ENCODE data around the gene CD33. TPM values are rescaled to one million over a fixed set of nuclear protein-coding genes. Genes with fewer than 3 reads are reported as not detected.

CD33 gene
- total RNA-seq, 1 donor from 2014 or later, result not detected

- Mint-ChIP-seq H3K36me3 (ENCODE audit: insufficient read depth) (no peaks in the 10 kb centered on the region), H3K27ac (no peak overlapping the region), H3K4me3 (ENCODE audit: low read depth) (no peak overlapping the region), H3K4me1 (ENCODE audit: low read depth) (peaks cover 7% of the 10 kb centered on the region), H3K9me3 (ENCODE audit: low read depth) (peaks cover 4% of the 10 kb centered on the region), H3K27me3 (no peaks in the 10 kb centered on the region)
- TF ChIP-seq CTCF (IDR thresholded peaks at IDR 0.05; ENCODE audit: unreplicated experiment), result no peak
- no peak for DNase-seq (ENCODE audit: low spot score, unreplicated experiment)
Observed at GRCh38 chr19:51251468-51251820, 26.6 kb downstream of the CD33 start.

DNA sequence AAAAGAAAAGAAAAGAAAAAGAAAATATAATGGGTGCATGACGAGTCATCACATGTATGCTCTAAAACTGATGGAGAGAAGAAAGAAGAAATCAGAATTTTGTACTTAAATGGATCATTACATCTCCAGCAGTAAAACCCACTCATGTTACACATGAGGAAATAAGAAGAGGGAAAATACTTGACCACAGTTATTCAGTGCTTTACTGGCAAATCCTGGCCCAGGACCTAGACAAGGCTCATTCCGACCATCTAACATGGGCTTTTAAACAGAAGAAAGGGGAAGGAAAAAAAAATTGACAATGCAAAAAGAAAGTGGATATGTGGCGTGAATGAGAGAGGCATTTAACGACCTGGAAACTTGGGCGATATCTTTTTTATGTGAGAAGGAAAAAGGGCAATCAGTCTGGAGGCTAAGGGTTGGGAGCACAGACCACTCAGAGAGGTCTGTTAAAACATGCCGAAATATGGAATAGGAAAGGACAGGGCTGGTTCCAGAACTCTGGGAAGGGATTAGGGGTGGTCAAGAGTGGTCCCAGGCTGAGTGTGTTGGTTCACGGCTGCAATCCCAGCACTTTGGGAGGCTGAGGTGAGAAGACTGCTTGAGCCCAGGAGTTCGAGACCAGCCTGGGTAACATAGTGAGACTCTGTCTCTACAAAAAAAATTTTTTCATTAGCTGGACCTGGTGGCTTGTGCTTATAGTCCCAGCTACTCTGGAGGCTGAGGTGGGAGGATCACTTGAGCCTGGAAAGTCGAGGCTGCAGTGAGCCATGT lies 27.6 kb downstream of the CD33 start:
- Mint-ChIP-seq H3K4me3 (ENCODE audit: low read depth) (no peak overlapping the region), H3K9me3 (ENCODE audit: low read depth) (peaks cover 4% of the 10 kb centered on the region), H3K27ac (no peak overlapping the region), H3K27me3 (no peaks in the 10 kb centered on the region), H3K4me1 (ENCODE audit: low read depth) (no peaks in the 10 kb centered on the region), H3K36me3 (ENCODE audit: insufficient read depth) (no peaks in the 10 kb centered on the region)
- no peak for DNase-seq (ENCODE audit: low spot score, unreplicated experiment)
- no peak for TF ChIP-seq CTCF (IDR thresholded peaks at IDR 0.05; ENCODE audit: unreplicated experiment)

GRCh38 chr19:51253088-51253806 lies 28.4 kb downstream of the CD33 start:
- DNase-seq (ENCODE audit: low spot score, unreplicated experiment), result no peak
- no peak overlapping the region for H3K27ac Mint-ChIP-seq
- no peaks in the 10 kb centered on the region for H3K27me3 Mint-ChIP-seq
- no peak for TF ChIP-seq CTCF (IDR thresholded peaks at IDR 0.05; ENCODE audit: unreplicated experiment)
- H3K9me3 Mint-ChIP-seq (ENCODE audit: low read depth), result peaks cover 4% of the 10 kb centered on the region
- no peaks in the 10 kb centered on the region for H3K4me1 Mint-ChIP-seq (ENCODE audit: low read depth)
- no peak overlapping the region for H3K4me3 Mint-ChIP-seq (ENCODE audit: low read depth)
- no peaks in the 10 kb centered on the region for H3K36me3 Mint-ChIP-seq (ENCODE audit: insufficient read depth)

GRCh38 chr19:51256155-51256625 lies 31.3 kb downstream of the CD33 start:
- DNase-seq (ENCODE audit: low spot score, unreplicated experiment), result no peak
- no peak overlapping the region for H3K27ac Mint-ChIP-seq
- no peaks in the 10 kb centered on the region for H3K9me3 Mint-ChIP-seq (ENCODE audit: low read depth)
- TF ChIP-seq CTCF (IDR thresholded peaks at IDR 0.05; ENCODE audit: unreplicated experiment), result no peak
- H3K27me3 Mint-ChIP-seq, result no peaks in the 10 kb centered on the region
- no peaks in the 10 kb centered on the region for H3K36me3 Mint-ChIP-seq (ENCODE audit: insufficient read depth)
- H3K4me1 Mint-ChIP-seq (ENCODE audit: low read depth), result no peaks in the 10 kb centered on the region
- H3K4me3 Mint-ChIP-seq (ENCODE audit: low read depth), result no peak overlapping the region

- H3K36me3 Mint-ChIP-seq (ENCODE audit: insufficient read depth), result no peaks in the 10 kb centered on the region
- H3K27me3 Mint-ChIP-seq, result no peaks in the 10 kb centered on the region
- H3K4me3 Mint-ChIP-seq (ENCODE audit: low read depth), result no peak overlapping the region
- TF ChIP-seq CTCF (IDR thresholded peaks at IDR 0.05; ENCODE audit: unreplicated experiment), result no peak
- no peak overlapping the region for H3K27ac Mint-ChIP-seq
- no peaks in the 10 kb centered on the region for H3K9me3 Mint-ChIP-seq (ENCODE audit: low read depth)
- DNase-seq (ENCODE audit: low spot score, unreplicated experiment), result no peak
- H3K4me1 Mint-ChIP-seq (ENCODE audit: low read depth), result no peaks in the 10 kb centered on the region
Observed at GRCh38 chr19:51257471-51257870, 32.6 kb downstream of the CD33 start.

Data from progenitor cell of endocrine pancreas (in vitro differentiated cells).